Measurements from ENCODE around the gene ABCA2.

Gene ABCA2

GRCh38 chr9:137030538-137031527 is 2.8 kb upstream of the ABCA2 start:
- peak in 3 of 5 experiments; percentile 32 to 85 (median 65) for DNase-seq

- DNase-seq, result peak in 1 of 5 experiments; percentile 48
These were observed 2.0 kb upstream of the ABCA2 start for GRCh38 chr9:137030006-137030405.

- peak; percentile 54 to 66 (median 60) for DNase-seq
These were observed 1.3 kb upstream of the ABCA2 start for GRCh38 chr9:137029058-137029936.

GRCh38 chr9:137028263-137029057 is 423 bp upstream of the ABCA2 start:
- peak; percentile 44 to 81 (median 63) for DNase-seq

GRCh38 chr9:137026828-137027227 is 1.2 kb downstream of the ABCA2 start:
- no peak for DNase-seq

- DNase-seq, result no peak
These were observed 1.7 kb downstream of the ABCA2 start for GRCh38 chr9:137026384-137026783.

GRCh38 chr9:137025517-137025966 is 2.5 kb downstream of the ABCA2 start:
- DNase-seq, result peak in 1 of 5 experiments; percentile 32

GRCh38 chr9:137023583-137023991 is 4.5 kb downstream of the ABCA2 start:
- DNase-seq, result no peak

- DNase-seq, result no peak
These were observed 4.9 kb downstream of the ABCA2 start for GRCh38 chr9:137023157-137023556.

- no peak for DNase-seq
These were observed 5.4 kb downstream of the ABCA2 start for GRCh38 chr9:137022662-137023008.

- peak; percentile 50 to 84 (median 66) for DNase-seq
These were observed 5.9 kb downstream of the ABCA2 start for GRCh38 chr9:137021979-137022661.

GRCh38 chr9:137021568-137021978 is 6.5 kb downstream of the ABCA2 start:
- no peak for DNase-seq

- no peak for DNase-seq
These were observed 7.1 kb downstream of the ABCA2 start for GRCh38 chr9:137020771-137021567.

GRCh38 chr9:137019891-137020683 is 8.0 kb downstream of the ABCA2 start:
- DNase-seq, result no peak

- no peak for DNase-seq
These were observed 9.1 kb downstream of the ABCA2 start for GRCh38 chr9:137018761-137019559.

GRCh38 chr9:137017791-137018497 is 10.1 kb downstream of the ABCA2 start:
- DNase-seq, result no peak

GRCh38 chr9:137017071-137017470 is 11.0 kb downstream of the ABCA2 start:
- DNase-seq, result no peak

GRCh38 chr9:137016436-137016835 is 11.6 kb downstream of the ABCA2 start:
- no peak for DNase-seq

Measured in T-helper 2 cell (primary cell).